AG04450 (cell line): Measurements from ENCODE around the gene SLC26A4. TPM values are rescaled to one million over a fixed set of nuclear protein-coding genes. Genes with fewer than 3 reads are reported as not detected.
"Not testable (repeated sequence)": the region's sequence is repeated elsewhere in the genome, so short reads cannot be mapped to it uniquely, and the experiment has no call there.

Source experiments
- CTCF ChIA-PET: fragments of 300-600, 350-600 bp; formaldehyde crosslinking; extraction: SDS; loops from one replicate; lab custom pipeline; 2022; ENCODE audit warnings: antibody characterized with exemption, inconsistent platforms; lab: Charles Lee
- POLR2A ChIA-PET: fragments of 350-600 bp; formaldehyde crosslinking; extraction: SDS; loops from one replicate; lab custom pipeline; 2021; ENCODE audit warnings: antibody characterized with exemption, inconsistent platforms; lab: Yijun Ruan, JAX
- DNase-seq: peaks from one replicate; pipeline ENCODE4 v3.0.0-alpha.2; 2011; ENCODE audit warnings: low read depth, low spot score
- H3K27ac ChIP-seq: one replicate; pipeline ENCODE4 v1.5.1; 2012; ENCODE audit warnings: low read depth, low read length, control low read depth
- H3K27me3 ChIP-seq: one replicate; pipeline ENCODE4 v1.6.0; 2012; ENCODE audit warnings: low read length; ENCODE audit not compliant: control insufficient read depth, insufficient read depth
- H3K4me3 ChIP-seq: 2 replicates; pipeline ENCODE4 v1.5.1; 2011; ENCODE audit warnings: mild to moderate bottlenecking, low read depth, low read length, control low read depth
- H3K9me3 ChIP-seq: 2 replicates; pipeline ENCODE4 v1.5.1; 2012; ENCODE audit warnings: low read length; ENCODE audit not compliant: control insufficient read depth, insufficient read depth
- CTCF ChIP-seq: IDR thresholded peaks from 2 replicates; pipeline ENCODE4 v1.5.1; 2011; ENCODE audit warnings: low read depth, low read length, control low read depth, inconsistent platforms
- polyA plus RNA-seq: library from polyadenylated mRNA; depleted of rRNA; stranded (reverse); fragments of >200 nt; gene quantifications from 2 replicates; pipeline ENCODE4 v1.2.3, GENCODE V29; 2011

SLC26A4 gene
- polyA plus RNA-seq, 1 experiment, result 0.12 TPM

GRCh38 chr7:107631588-107632491, 28.8 kb upstream of the SLC26A4 start:
- no peak for DNase-seq
- no peak for TF ChIP-seq CTCF
- no peaks in the 10 kb centered on the region for H3K9me3 ChIP-seq
- POLR2A ChIA-PET, result no interaction called here
- no peak overlapping the region for H3K4me3 ChIP-seq
- H3K27me3 ChIP-seq, result no peaks in the 10 kb centered on the region
- no peak overlapping the region for H3K27ac ChIP-seq
- CTCF ChIA-PET, result no interaction called here

DNA sequence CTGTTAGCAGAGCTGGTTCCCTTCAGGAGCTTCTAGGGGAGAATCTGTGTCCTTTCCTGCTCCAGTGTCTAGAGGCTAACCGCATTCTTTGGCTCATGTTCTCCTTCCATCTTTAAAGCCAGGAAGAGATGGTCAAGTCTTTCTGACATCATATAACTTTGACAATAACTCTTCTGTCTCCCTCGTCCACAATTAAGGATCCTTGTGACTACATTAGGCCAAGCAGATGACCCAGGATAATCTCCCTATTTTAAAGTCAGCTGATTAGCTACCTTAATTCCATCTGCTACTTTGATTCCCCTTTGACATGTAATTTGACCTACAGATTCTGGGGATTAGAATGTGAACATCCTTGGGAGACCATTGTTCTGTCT, 28.1 kb upstream of the SLC26A4 start:
- Histone ChIP-seq H3K4me3 (no peak overlapping the region), H3K27me3 (no peaks in the 10 kb centered on the region), H3K9me3 (no peaks in the 10 kb centered on the region), H3K27ac (no peak overlapping the region)
- TF ChIP-seq CTCF, result no peak
- DNase-seq, result no peak
- ChIA-PET CTCF (no interaction called here), POLR2A (no interaction called here)

DNA sequence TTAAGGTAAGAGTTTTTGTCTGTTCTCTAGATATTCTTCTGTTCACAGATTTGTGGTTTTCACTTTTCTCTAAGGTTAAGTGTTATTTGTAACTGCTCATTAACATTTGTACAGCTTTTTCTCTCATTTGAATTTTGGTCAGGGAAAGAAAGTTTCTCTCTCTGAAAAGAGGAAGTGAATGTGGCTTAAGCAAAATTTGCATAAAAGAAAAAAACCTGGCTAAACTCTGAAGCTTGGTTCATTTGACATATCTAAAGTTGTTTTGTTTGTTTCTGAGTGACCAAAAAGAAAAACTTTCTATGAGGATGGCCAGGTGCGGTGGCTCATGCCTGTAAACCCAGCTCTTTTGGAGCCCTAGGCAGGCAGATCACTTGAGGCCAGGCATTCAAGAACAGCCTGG, 22.0 kb upstream of the SLC26A4 start:
- no peaks in the 10 kb centered on the region for H3K27me3 ChIP-seq
- POLR2A ChIA-PET, result no interaction called here
- TF ChIP-seq CTCF, result no peak
- CTCF ChIA-PET, result interaction anchor here (1.0 to 1.1 kb wide), 2 partner anchors 176 to 236 kb away, joined by 3 read pairs; no protein-coding TSS in a partner anchor
- no peak overlapping the region for H3K4me3 ChIP-seq
- H3K9me3 ChIP-seq, result no peaks in the 10 kb centered on the region
- DNase-seq, result no peak
- no peak overlapping the region for H3K27ac ChIP-seq

GRCh38 chr7:107639070-107639469, 21.6 kb upstream of the SLC26A4 start:
- H3K27ac ChIP-seq, POLR2A ChIA-PET: not testable (repeated sequence)
- CTCF ChIA-PET, result interaction anchor here (1.1 kb wide), 1 partner anchor 236 kb away, joined by 3 read pairs; no protein-coding TSS in a partner anchor

DNA sequence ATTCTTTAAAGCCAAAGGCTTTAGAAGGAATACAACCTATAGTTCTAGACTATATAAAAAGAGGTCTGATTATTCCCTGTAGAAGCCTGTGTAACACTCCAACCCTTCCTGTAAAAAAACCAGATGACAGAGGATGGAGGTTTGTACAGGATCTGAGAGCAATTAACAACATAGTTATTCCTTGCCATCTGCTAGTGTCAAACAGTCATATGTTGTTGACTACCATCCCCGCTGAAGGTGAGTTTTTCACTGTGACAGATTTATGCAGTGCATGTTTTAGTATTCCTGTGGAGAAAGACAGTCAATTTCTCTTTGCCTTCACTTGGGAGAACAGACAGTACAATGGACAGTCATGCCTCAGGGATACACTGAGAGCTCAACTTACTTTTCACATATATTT, 19.0 kb upstream of the SLC26A4 start:
- ChIA-PET CTCF (no interaction called here), POLR2A (no interaction called here)
- no peak overlapping the region for H3K27ac ChIP-seq
- H3K9me3 ChIP-seq, result no peaks in the 10 kb centered on the region
- no peaks in the 10 kb centered on the region for H3K27me3 ChIP-seq
- no peak for TF ChIP-seq CTCF
- H3K4me3 ChIP-seq, result no peak overlapping the region
- DNase-seq, result no peak

More at GRCh38 chr7:107639070-107639469, 21.6 kb upstream of the SLC26A4 start:
- DNase-seq, H3K4me3 ChIP-seq, H3K9me3 ChIP-seq, H3K27me3 ChIP-seq: not testable (repeated sequence)
